Nucleus accumbens (tissue), 56 donors: Measurements from ENCODE around the gene ZFYVE21.
A peak's percentile ranks its signal among the peaks of the same experiment; 100 is the strongest.
"Not testable (repeated sequence)": the region's sequence is repeated elsewhere in the genome, so short reads cannot be mapped to it uniquely, and the experiment has no call there.

Experiments
- DNase-seq, 56 donors: peaks; one replicate each; lab custom pipeline; 2025; lab: John Stamatoyannopoulos, UW

The ZFYVE21 gene

DNA sequence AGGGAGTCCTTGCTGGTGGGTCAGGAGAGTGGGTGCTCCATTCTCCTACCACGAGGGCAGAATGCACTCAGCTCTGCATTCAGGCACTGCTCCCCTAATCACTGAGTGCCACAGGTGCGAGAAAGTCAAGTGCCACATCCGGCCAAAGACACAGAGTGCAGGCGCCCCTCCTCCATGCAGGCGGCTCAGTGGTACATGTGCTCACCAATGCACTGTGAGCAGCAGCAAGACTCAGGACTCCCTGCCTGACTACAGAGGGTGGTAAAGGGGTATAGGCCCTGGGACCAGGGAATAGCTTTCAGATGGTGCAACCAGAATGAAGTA, 32.9 kb downstream of the ZFYVE21 start:
- no peak for DNase-seq

GRCh38 chr14:103749452-103749851, 33.8 kb downstream of the ZFYVE21 start:
- no peak for DNase-seq

- no peak for DNase-seq
Observed at GRCh38 chr14:103749860-103750259, 34.2 kb downstream of the ZFYVE21 start.

- DNase-seq = no peak
Observed at GRCh38 chr14:103753774-103754173, 38.2 kb downstream of the ZFYVE21 start.

DNA sequence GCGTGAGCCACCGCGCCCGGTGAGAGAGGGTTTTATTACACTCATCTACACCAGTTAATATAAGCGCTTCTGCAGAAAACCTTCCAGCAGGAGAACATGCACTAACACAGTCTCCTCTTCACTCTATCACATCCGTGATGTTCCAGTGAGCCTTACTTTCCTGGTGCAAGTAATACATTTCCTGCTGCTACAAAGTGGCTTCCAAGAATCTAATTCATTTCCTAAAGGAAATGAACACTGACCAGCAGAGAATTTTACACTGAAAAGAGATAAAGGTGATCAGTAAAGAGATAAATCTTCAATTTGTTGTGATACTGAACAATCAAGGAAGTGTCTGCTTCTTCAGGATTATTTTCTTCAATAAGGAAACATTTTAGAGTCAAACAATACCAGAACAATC, 39.5 kb downstream of the ZFYVE21 start:
- no peak for DNase-seq

DNA sequence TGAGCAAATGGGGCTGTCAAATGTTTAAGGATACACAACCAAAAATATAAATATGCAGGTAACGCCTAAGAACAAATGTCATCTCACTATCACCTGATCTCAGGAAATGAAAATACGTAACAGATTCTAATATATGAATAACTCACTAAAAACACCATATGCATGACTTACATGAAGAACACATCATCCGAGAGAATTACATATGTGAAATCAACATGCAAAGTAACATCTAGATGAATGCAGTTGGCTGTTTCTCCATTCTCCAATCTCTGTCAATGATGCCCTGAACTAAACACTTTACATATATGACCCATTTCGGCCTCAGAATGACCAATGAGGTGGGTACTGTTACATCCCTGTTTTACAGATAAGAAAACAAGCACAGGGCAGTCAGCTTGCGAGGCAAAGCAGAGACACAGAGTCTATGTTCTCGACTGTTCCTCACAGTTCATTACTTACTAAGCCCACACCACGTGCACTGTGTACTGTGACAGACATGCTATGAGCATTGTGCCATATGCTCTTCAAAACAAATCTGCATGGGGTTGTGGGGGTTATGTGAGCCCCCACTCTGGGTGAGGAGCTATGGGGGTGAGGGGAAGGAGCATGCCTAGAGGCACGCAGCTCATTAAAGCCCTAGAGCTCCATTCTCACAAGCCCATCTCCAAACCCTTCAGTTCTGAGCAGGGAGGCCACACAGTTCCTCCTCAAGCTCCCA, 42.6 kb downstream of the ZFYVE21 start:
- DNase-seq = no peak

GRCh38 chr14:103762036-103762435, 46.4 kb downstream of the ZFYVE21 start:
- no peak for DNase-seq

GRCh38 chr14:103762541-103762940, 46.9 kb downstream of the ZFYVE21 start:
- DNase-seq = no peak

GRCh38 chr14:103763730-103764488, 48.3 kb downstream of the ZFYVE21 start:
- DNase-seq = no peak

GRCh38 chr14:103765526-103765925, 49.9 kb downstream of the ZFYVE21 start:
- no peak for DNase-seq

- DNase-seq = no peak
Observed at GRCh38 chr14:103767336-103767894, 51.8 kb downstream of the ZFYVE21 start.

- no peak for DNase-seq
Observed at GRCh38 chr14:103770500-103770899, 54.9 kb downstream of the ZFYVE21 start.

DNA sequence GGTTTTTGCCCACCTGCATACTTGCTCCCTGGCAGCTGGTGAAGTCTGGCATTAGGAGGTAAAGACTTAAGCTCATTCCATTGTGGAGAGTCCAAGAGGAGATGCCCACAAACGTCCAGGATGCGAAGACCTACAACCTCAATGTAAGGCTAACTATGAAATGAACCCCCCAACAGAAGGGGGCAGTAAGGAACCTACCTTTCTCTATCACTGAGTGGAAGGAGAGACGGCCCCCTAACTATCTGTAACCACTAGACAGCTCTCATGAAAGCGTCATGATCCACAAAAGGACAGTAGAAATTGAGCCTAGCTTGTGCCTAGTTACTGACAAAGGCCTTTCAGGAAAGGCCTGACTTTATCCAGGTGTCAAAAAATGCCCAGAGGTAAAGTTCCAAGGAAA, 55.3 kb downstream of the ZFYVE21 start:
- no peak for DNase-seq

DNA sequence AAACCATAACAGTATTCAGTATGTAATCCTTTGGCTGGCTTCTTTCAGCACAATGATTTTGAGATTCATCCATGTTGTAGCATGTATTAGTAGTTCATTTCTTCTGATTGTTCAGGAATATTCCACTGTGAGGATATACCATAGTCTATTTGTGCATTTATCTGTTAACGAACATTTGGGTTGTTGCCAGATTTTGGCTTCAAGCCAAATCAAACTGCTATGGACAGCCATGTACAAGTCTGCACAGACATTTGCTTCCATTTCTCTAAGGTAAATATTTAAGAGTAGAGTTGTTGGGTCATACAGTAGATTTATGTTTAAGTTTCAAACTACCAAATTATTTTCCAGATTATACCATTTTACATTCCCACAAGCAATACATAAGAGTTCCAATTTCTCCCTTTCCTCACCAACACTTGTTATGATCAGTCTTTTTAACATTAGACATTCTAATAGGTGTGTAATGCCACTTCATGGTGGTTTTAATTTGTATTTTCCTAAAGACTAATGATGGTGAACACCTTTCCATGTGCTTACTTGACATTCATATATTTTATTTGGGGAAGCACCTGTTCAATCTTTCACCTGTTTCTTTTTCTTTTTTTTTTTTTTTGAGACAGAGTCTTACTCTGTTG, 56.6 kb downstream of the ZFYVE21 start:
- DNase-seq = no peak

DNA sequence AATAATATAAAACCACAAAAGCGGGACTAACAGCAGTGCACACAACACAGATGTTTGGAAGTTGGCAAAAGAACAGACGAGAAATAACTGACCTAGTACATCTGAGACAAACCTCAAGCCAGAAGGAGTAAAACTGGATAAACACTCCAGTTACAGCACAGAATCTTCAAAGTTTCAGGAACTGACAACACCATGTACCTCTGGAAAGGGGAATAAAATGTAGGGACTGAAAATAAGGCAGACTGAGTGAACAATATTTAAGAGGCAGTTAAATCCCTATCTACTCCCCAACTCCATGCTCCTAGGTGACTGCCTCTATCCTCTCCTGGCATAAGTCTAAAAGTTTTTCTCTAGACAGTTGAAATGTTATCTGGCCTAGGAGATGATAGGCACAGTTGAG, 57.9 kb downstream of the ZFYVE21 start:
- DNase-seq = no peak

GRCh38 chr14:103775506-103775905, 59.9 kb downstream of the ZFYVE21 start:
- peak in 6 of 56 donors; percentile 4 to 44 (median 25) for DNase-seq

DNA sequence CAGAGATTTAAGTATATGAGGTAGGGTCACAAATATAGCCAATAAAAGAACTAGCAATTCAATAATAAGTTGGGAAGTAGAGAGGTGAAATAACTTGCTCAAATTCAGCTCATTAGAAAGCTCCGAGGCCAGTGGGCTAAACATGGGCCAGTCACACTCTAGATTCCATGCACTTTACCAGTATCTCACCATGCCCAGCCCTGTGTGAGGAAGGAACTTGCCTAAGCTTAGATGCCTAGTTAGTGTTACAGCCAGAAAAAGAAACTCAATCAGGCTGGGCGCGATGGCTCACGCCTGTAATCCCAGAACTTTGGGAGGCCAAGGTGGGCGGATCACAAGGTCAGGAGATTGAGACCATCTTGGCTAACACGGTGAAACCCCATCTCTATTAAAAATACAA, 60.7 kb downstream of the ZFYVE21 start:
- DNase-seq = not testable (repeated sequence)

DNA sequence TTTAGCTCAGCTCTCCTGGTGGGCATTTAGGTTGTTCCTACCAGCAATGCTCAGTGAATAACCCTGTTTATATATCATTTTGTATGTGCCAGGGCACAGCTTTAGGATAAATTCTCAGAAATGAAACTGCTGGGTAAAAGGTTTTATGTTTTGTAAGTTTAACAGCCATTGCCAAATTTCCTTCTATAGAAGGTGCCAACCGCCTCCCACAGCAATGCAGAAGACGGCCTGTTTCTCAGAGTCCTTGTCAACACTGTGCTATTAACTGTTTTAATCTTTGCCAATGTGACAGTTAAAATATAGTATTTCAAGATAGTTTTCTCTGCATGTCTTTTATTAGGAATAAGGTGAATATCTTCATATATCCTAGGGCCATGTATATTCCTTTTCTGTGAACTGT, 66.8 kb downstream of the ZFYVE21 start:
- DNase-seq = peak in 1 of 56 donors; percentile 2
